GM21447 (cell line): ENCODE results near the gene KLHL40.

Experiments
- ATAC-seq: cut with Tn5 transposase; IDR thresholded peaks from one replicate; pipeline ENCODE4 v1.9.1; 2021; ENCODE audit not compliant: unreplicated experiment

The KLHL40 gene

DNA sequence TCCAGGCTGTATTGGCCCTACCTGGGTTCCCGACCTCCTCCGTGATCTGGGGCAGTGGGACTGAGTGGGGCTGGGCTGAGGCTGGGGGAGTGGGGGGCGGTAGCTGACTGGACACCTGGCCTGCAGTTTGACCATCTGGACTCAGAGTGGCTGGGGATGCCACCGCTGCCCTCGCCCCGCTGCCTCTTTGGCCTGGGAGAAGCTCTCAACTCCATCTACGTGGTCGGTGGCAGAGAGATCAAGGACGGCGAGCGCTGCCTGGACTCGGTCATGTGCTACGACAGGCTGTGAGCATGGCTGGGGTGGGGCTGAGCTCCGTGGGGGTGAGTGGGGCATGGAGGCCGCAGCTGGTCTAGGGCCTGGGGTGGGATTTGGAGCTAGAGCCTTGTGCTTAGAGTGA, 2.7 kb downstream of the KLHL40 start:
- ATAC-seq: no peak

DNA sequence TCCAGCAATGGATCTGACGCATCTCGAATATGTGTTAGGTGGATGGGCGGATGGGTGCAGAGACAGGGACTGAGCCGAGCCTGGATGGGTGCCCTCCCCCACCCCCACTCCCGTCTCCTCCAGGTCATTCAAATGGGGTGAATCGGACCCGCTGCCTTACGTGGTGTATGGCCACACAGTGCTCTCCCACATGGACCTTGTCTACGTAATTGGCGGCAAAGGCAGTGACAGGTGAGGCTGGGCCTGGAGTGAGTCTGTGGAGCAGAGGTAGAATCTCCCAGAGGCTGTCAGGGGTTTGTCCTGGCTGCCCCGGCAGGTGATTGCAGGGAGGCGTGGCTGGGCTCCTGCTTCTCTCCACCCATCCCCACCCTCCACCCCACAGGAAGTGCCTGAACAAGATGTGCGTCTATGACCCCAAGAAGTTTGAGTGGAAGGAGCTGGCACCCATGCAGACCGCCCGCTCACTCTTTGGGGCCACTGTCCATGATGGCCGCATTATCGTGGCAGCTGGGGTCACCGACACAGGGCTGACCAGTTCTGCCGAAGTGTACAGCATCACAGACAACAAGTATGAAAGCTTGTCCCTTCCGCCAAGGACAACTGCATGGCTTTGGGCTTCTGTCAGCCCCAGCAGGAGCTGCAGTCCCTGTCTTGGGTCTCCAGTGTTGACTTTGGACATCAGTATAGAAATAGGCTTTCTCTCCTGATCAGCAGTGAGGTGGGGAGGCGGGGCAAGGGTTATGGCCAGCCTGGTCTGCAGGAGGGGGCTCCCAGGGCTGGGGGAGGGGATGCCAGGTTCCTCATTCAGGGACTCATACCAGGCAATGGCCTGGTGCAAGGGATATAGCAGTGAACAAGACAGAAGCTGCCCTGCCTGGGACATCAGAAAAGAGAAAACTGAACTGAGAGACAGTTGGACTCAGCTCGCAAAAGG, 3.4 kb downstream of the KLHL40 start:
- ATAC-seq: no peak

DNA sequence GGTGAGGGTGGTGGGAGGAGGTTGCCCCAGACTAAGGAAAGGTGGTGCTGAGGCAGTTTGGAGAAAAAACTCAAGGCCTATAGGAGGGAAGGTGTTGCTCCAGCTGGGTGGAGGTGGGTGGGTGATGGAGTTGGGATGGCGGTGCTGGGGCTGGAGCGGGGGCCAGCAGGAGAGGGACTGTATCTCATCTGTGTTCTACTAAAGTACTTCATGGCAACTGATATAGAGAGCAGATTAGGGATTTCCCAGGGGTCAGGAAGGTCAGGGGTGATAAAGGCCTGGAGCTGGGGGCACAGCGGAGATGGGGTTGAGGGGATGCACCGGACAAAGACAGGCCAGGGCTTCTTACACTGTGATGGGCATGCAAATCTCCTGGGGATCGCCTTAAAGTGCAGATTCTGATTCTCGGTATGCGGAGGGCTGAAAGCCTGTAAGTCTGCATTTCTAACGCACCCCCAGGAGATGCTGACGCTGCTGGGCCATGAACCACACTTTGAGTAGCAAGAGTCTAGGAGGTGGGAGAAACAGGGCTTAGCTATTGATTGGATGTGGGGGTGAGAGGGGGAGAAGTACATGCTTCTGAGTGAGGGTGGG, 4.2 kb downstream of the KLHL40 start:
- ATAC-seq: no peak

DNA sequence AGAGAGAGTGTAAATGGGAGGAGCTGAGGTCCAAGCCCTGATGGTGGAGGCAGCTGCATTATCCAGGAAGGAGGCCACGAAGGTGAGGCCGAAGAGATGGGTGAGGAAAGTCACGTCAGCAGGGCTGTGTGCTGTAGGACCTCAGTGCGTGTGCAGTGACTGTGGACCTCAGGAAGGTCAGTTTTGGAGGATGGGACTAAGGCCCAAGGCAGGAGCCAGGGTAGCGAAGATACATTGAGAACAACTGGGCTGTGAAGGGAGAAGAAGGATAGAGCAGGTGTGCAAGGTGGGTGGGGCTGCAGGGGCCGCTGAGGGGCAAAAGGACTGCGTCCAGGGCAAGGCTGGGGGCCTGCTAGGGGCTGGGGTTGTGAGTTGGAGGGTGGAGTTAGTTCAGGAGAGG, 4.9 kb downstream of the KLHL40 start:
- ATAC-seq: no peak

DNA sequence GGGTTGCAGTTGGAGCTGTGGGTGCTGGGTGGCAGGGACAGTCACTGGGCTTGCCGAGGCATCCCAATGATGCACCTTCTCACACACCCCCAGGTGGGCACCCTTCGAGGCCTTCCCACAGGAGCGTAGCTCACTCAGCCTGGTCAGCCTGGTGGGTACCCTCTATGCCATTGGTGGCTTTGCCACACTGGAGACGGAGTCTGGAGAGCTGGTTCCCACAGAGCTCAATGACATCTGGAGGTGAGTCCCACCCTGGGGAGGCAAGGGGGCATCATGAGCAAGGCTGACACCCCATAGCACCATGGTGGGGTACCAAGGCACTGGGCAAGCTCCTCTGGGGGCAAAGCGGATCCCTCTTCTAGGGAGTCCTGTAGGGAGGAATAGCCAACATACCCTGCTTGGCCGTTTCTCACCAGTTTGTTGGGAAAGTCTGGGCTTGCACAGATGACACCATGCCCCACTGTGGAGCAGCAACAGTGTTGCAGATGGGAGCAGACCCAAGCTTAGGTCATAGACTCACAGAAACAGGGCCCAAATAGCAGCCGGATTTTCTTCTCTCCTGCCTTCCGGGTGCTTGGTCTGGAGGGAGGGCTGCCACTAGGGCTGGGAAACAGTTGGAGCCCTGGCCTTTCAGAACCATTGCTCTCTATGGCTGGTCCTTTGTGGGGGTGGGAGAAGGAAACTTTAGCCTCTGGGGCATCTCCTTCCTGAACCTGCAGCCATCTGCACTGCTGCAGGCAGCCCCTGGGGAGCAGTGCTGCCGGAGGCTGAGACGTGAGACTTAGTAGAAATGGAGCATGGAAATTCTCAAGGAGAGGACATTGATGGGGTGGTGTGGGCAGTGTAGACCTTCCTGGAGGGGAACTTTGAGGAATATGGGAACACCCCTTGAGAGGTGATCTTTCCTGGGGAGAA, 5.7 kb downstream of the KLHL40 start:
- ATAC-seq: no peak

DNA sequence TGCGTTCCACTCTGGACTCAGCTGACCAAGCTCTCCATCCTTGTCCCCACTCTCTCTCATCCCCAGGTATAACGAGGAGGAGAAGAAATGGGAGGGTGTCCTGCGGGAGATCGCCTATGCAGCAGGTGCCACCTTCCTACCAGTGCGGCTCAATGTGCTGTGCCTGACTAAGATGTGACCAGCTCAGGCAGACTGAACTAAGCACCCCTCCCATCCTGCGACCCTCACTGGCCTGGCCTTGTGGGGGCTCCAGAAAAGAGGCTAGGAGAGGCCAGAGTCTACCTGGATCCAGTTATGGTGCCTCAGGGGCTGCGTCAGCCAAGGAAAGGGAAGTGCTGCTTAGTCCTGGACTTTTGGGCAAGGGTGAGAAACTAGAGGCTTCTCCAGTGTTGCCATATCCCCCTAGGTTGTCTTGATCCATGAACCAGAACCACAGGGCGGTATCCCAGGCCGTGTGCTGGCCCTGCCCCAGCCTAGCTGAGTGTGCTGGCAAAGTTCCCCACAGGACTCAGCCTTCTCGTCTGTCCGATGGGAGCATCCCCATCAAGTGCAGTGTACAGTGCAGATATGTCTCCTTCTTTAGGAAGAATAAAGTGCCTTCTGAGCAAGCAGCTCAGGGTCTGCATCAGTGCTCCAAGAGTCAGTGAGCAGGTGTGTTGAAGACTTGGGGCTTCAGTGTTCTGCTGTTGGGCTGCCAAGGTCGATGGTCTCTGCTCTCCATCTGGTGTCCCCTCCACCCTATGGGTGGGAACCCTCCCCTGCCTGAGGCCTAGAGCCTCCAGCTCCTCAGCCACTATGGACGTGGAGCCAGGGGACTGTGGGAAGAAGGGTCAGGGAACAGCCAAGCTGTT, 6.7 kb downstream of the KLHL40 start:
- no peak for ATAC-seq

DNA sequence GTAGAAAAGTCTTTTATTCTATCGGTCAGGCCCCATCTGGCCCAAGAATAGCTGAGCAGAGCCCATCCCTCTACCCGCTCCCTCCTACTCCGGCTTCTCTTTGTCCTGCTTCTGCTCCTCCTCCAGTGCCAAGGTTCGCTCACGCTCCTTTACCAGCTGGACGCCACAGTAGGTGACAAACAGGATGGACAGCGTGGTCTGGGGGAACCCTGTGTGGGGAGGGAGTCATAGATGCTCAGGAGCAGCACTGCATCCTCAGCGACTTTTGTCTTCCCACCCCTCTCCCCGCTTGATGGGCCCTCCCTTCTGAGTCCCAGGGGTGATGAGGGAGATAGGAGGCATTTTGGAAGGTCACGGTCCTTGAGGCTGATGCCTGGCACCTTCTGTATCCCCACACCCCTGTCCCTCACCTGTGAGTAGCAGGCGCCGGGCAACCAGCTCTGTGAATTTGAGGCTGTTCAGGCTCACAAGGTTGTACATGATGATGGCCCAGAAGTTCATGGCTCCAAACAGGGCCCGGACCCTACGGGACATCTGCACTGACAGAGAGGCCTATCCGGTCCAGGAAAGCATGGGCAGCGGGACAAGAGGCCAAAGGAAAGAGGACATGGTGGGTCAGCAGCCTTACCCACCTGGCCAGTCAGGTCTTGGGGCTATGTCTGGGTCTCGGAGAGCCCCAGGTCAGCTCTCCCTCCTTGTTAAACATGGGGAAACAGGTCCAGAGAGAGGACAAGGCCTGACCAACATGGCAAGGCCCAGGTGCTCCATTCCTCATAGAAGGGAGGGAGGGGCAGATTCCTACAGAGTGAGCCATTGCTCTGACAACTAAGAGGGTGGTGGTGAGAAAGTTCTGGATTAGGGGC, 7.6 kb downstream of the KLHL40 start:
- ATAC-seq: no peak

DNA sequence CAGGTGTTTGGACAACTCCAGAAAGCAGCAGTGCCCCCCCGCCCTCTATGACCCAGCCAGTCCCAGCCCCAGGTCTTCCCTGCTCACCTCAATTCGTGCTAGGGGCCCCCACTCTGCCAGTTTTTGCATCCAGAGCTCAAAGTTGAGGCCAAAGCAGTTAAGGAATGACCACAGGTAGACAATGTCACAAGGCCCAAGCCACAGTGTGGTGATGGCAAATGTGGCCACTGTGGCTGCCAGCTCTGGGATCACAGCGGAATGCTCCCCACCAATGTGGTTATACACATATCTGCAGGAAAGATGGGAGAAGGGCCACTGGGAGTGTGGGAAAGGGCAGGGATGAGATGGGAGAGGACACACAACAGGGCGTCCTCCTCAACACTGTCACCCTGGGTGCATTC, 8.2 kb downstream of the KLHL40 start:
- no peak for ATAC-seq

DNA sequence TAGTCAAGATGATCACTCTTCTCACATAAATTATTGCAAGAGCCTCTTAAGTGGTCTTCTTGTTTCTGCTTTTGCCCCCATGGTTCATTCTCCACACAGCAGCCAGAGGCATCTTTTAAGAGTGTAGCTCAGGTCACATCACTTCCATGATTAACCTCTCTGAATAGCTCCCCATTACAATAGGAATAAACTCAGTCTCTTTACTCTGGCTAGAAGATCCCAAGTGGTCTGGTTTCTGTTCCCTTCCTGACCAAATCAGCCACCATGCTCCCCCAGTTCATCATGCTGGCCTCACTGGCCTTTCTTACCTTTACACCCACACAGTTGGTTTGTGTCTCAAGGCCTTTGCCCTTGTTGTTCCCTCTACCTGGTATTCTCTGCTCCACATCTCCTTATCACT, 9.0 kb downstream of the KLHL40 start:
- ATAC-seq: no peak

DNA sequence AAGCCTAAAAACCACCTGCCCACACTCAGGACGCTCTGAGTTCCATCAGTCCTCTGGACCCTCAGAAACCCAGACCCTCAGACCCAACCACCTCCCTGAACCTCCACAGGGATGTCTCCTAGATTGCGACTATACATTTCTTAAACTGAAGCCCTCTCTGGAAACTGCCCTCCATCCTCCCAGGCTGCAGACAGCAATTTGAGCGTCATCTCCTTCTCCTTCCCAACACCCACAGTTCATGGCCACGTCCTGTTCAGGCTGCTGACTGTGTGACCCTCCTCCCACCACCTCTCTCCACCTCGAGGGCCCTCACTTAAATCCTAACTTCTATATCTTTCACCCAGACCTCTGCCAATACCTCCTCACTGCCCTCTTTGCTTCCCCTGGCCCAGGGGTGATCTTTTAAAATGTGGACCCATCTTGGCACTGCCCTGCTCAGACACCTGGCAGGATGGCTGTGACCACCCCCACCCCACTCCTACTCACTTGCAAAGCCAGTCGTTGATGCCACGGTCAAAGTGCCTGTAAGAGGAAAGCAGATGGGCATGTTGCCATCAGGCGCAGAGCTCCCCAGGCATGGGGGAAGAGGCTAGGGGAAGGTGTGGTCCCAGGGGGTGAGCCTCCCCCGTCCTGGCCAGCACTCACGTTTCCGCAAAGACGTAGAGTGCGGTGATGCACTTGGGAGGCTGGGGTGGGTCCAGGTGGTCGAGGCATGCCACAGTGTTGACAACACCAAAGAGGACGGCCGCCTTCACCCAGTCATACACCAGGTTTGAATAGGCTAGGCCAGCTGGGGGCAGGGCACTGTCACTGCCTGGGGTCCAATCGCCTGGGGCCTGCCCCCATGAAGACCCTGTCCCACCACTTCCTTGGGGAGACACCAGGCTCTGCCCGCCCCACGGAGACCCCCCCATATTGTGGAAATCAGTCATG, 11.3 kb downstream of the KLHL40 start:
- ATAC-seq: no peak

DNA sequence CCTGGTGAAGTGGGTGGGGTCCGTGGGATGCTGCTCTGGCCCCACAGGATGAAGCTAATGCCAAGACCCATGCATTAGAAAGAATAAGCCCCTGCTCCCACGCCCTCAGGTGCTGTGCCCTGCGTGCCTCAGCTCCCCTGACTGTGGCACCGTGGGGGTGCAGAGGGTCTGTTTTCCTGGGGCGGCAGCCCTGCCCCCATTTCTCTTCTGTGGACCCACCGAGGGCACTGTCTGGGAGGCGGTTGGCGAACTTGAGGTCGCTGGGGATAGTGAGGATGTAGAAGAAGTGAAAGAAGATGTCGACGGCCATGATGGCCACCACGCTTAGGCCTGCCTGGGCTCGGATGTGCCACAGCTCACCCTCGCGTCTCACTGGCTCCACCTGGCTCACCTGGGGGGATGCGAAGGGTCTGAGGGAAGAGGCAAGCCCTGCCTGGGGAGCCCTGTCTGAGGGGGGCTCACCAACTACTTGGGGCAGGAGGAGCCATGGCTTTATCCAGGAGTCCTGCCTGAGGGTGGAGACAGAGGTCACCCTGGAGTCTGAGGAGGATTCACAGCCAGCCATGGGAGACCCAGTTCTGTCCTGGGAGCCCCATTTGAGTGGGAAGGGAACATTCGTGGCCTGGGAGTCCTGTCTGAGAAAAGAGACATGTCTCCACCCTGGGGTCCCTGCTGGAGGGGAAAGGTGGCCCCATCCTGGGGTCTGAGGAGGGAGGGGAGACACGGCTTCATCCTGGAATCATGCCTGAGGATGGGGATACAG, 12.1 kb downstream of the KLHL40 start:
- no peak for ATAC-seq

DNA sequence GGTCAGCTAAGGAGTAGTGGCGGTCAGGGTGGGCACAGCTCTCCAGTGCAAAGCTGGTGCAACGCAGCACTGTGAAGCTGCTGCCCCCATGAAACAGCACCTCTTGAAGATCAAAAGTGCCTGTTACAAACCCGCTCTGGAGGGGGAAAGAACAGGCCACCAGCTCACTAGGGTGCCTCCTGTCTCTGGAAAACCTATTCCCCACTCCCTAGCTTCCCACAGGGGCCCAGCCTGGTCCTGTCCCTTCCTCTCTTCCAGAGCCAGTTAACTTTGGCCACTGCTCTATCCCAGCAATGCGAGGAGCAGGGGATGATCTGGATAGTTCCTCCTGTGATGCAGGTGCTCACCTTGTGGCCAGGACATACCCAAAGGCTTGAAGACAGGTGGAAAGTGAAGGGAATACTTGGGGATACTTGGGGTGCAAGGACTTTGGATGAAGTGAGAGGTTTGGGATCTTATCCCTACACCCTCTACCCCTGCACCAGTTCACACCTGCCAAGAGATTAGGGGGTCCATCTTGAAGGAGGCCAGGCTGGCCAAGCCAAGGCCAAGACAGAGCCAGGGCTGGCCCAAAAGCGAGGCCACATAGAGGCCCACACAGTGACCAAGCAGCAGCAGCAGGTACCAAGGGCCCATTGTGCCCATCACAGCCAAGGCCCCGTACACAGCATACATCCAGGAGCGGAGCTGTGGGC, 13.0 kb downstream of the KLHL40 start:
- no peak for ATAC-seq

DNA sequence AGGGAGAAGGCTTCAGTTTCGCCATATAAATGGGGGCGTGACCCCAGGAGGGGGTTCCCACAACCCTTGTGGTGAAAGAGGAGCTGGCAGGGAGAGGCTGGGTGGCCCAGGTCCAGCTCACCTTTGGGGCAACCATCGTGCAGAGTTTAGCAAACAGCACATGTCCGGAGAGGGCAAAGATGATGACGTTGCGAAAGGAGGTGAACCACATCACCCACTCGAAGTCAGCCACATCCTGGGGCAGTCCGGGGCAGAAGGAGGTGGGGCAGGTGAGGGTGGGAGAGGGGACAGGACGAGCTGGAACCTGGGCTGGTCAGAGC, 13.5 kb downstream of the KLHL40 start:
- no peak for ATAC-seq

DNA sequence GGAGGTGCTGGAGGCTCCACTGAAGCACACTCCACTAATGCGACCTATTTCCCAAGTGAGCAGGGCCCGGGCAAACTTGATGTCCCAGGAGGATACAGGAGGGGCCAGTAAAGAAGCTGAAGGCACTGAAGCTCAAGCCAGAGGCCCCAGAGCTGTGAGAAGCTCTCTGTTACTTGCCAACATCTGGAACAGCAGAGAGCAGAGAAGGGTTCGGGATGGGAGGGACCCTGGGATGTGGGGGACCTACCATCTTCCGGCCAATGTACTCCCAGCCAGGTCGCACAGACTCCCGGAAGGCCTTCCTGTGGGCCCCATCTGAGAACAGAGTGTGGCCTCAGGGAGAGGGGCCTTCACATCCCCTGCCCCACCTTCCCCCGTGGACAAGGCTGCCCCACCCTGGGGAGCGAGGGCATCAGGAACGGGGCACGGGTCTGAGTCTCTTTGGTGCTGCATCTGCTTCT, 14.2 kb downstream of the KLHL40 start:
- ATAC-seq: no peak

DNA sequence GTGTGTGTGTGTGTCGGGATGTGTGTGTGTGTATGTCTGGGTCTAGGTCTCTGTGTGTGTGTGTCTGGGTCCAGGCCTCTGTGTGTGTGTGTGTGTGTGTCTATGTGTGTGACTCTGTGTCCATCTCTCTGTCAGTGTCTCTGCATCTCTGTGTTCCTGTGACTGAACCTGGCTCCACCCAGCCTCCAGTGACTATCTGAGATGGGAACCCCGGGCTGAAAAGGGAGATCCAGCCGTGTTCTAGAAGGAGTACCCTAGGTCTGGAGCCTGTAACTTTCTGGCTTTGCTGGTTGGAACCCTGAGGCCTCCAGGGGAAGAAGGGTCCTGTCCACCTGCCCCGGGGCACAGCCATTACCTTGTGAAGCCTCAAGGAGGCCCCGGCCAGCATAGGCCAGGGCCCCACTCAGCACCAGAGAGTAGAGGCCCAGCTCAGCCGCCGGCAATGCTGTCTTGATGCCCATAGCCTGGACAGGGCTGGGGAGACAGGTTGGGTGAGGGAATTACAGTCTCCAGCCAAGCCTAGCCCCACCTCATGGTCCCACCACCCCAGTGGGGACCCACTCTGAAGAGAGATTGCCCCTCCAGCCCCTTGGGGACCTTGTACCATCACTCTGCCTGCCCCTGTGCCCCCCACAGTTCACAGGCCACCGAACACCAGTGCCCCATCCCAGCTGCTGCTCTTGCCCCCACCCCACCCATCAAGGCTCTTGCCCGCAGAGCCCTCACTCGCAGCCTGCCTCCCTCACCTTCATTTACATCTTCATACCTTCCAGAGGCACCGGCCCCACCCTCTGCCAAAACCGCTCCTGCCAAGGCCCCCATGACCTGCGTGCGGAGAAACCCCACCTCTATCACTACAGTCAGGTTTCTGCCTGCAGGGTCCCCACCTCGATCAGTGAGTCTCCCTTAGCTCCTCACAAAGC, 15.3 kb downstream of the KLHL40 start:
- no peak for ATAC-seq

DNA sequence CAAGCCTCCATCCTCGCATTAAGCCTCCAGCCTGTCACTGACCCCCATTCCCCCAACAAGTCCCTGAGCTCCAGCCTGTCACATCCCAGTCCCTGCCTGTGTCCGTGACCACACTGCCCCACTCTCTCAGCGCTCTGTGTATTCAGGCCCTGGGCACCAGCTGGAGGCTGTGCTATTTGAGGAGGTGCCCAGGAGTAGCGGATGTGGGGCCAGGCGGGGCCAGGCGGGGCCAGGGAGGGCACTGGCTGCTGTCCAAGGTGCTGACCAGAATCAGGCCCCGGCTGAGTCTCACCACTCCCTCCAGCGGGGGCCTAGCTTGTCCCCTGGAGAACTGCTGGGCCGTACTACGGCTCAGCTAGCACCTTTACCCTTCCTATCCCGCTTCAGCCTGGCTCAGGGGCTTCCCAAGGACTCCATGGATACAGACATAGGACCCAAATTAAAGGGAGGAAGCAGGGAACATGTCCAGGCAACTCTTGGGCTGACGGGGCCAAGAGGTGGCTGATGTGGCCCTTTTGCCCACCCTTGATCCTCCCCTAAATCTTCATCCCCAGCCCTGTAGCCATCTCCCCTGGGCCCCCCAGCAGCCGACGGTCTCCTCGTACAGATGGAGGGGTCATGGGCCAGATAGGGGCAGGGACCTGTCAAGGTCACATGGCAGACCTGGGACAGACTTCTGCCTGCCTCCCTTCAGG, 16.2 kb downstream of the KLHL40 start:
- ATAC-seq: no peak
